GM23338 (cell line): ENCODE results near the gene DGCR6L.

Experiments used
- ETS1 ChIP-seq: IDR thresholded peaks from 2 replicates; pipeline ENCODE4 v1.6.1; 2016; ENCODE audit warnings: antibody characterized with exemption
- EZH2phosphoT487 ChIP-seq: fragments of 200-600 bp; sonication (generic); IDR thresholded peaks from one replicate; pipeline ENCODE4 v1.8.1; 2018; ENCODE audit warnings: antibody characterized with exemption; ENCODE audit not compliant: unreplicated experiment
- POLR2AphosphoS5 ChIP-seq: IDR thresholded peaks from 2 replicates; pipeline ENCODE4 v1.6.1; 2016; ENCODE audit warnings: antibody characterized with exemption, low read depth
- TF ChIP-seq, protein P1 (sequence below), 2 experiments: fragments of 200-600 bp in 1 of 2; sonication (generic) in 1 of 2; conservative IDR thresholded peaks; 2 replicates each; pipeline versions ENCODE4 v1.5.1 to v1.6.1; 2016 to 2017; ENCODE audit warnings: antibody characterized with exemption in 2 of 2, low read depth in 2 of 2, mild to moderate bottlenecking in 2 of 2, moderate library complexity in 1 of 2
- TF ChIP-seq, protein P2 (sequence below): IDR thresholded peaks from one replicate; pipeline ENCODE4 v1.6.1; 2018; ENCODE audit warnings: antibody characterized with exemption; ENCODE audit not compliant: unreplicated experiment

DNA sequence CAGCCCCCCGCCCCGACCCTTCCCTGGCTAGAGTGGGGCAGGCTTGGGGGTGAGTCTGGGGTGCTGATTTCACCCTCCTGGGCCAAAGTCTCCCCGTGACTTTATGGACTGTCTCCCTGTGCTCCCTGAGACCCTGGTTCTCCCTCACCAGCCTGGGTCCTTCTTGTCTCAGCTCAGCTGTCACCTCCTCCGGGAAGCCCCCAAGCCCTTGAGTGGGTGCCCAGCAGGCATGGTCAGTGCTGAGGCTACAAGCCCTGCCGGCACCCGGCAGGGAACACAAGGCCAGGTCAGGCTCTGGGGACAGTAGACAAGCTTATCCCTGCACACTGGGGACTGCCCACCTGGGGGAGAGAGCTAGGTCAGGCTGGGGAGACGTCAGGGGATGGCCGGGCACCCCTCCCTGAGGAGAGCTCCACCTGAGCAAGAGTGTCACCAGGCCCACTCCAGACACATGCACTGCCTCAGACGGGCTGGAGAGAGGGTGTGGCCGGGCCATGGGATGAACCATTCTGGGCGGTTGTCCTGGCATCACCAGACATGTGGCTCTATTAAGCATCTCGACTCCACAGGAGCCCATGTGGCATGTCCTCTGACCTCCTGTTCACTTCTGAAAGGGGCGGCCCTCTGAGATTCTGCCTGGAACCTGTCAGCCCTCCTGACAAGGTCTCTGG lies 29.1 kb downstream of the DGCR6L start:
- TF ChIP-seq, protein P1, sequence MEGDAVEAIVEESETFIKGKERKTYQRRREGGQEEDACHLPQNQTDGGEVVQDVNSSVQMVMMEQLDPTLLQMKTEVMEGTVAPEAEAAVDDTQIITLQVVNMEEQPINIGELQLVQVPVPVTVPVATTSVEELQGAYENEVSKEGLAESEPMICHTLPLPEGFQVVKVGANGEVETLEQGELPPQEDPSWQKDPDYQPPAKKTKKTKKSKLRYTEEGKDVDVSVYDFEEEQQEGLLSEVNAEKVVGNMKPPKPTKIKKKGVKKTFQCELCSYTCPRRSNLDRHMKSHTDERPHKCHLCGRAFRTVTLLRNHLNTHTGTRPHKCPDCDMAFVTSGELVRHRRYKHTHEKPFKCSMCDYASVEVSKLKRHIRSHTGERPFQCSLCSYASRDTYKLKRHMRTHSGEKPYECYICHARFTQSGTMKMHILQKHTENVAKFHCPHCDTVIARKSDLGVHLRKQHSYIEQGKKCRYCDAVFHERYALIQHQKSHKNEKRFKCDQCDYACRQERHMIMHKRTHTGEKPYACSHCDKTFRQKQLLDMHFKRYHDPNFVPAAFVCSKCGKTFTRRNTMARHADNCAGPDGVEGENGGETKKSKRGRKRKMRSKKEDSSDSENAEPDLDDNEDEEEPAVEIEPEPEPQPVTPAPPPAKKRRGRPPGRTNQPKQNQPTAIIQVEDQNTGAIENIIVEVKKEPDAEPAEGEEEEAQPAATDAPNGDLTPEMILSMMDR (conservative IDR thresholded peaks at IDR 0.05; ENCODE audit: low read depth in 2 of 2): no peak
- TF ChIP-seq, protein P2, sequence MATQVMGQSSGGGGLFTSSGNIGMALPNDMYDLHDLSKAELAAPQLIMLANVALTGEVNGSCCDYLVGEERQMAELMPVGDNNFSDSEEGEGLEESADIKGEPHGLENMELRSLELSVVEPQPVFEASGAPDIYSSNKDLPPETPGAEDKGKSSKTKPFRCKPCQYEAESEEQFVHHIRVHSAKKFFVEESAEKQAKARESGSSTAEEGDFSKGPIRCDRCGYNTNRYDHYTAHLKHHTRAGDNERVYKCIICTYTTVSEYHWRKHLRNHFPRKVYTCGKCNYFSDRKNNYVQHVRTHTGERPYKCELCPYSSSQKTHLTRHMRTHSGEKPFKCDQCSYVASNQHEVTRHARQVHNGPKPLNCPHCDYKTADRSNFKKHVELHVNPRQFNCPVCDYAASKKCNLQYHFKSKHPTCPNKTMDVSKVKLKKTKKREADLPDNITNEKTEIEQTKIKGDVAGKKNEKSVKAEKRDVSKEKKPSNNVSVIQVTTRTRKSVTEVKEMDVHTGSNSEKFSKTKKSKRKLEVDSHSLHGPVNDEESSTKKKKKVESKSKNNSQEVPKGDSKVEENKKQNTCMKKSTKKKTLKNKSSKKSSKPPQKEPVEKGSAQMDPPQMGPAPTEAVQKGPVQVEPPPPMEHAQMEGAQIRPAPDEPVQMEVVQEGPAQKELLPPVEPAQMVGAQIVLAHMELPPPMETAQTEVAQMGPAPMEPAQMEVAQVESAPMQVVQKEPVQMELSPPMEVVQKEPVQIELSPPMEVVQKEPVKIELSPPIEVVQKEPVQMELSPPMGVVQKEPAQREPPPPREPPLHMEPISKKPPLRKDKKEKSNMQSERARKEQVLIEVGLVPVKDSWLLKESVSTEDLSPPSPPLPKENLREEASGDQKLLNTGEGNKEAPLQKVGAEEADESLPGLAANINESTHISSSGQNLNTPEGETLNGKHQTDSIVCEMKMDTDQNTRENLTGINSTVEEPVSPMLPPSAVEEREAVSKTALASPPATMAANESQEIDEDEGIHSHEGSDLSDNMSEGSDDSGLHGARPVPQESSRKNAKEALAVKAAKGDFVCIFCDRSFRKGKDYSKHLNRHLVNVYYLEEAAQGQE: no peak
- TF ChIP-seq POLR2AphosphoS5 (no peak), EZH2phosphoT487 (no peak), ETS1 (no peak)
